ENCODE data around the gene TGFBR3.
A peak's percentile ranks its signal among the peaks of the same experiment; 100 is the strongest.
"Not testable (repeated sequence)": the region's sequence is repeated elsewhere in the genome, so short reads cannot be mapped to it uniquely, and the experiment has no call there.

The TGFBR3 gene

GRCh38 chr1:91872559-91873081 is 13.3 kb downstream of the TGFBR3 start:
- H3K27me3 Mint-ChIP-seq (ENCODE audit: low read depth): peaks cover 31% of the 10 kb centered on the region
- peaks cover 3% of the 10 kb centered on the region for H3K36me3 Mint-ChIP-seq (ENCODE audit: low read depth)
- peaks cover 46% of the 10 kb centered on the region for H3K4me1 Mint-ChIP-seq (ENCODE audit: low read depth)
- H3K4me3 Mint-ChIP-seq: peak overlapping the region; percentile 65
- H3K9me3 Mint-ChIP-seq: no peaks in the 10 kb centered on the region
- no peak overlapping the region for H3K27ac Mint-ChIP-seq

GRCh38 chr1:91872000-91872399 is 14.0 kb downstream of the TGFBR3 start:
- H3K9me3 Mint-ChIP-seq: no peaks in the 10 kb centered on the region
- peaks cover 2% of the 10 kb centered on the region for H3K36me3 Mint-ChIP-seq (ENCODE audit: low read depth)
- H3K27ac Mint-ChIP-seq: no peak overlapping the region
- peaks cover 40% of the 10 kb centered on the region for H3K4me1 Mint-ChIP-seq (ENCODE audit: low read depth)
- no peak overlapping the region for H3K4me3 Mint-ChIP-seq
- peaks cover 28% of the 10 kb centered on the region for H3K27me3 Mint-ChIP-seq (ENCODE audit: low read depth)

- H3K27me3 Mint-ChIP-seq (ENCODE audit: low read depth): peaks cover 27% of the 10 kb centered on the region
- peaks cover 28% of the 10 kb centered on the region for H3K4me1 Mint-ChIP-seq (ENCODE audit: low read depth)
- H3K27ac Mint-ChIP-seq: no peak overlapping the region
- H3K4me3 Mint-ChIP-seq: no peak overlapping the region
- H3K36me3 Mint-ChIP-seq (ENCODE audit: low read depth): peaks cover 2% of the 10 kb centered on the region
- no peaks in the 10 kb centered on the region for H3K9me3 Mint-ChIP-seq
These were observed 15.6 kb downstream of the TGFBR3 start for GRCh38 chr1:91870322-91870721.

GRCh38 chr1:91866425-91866824 is 19.5 kb downstream of the TGFBR3 start:
- Mint-ChIP-seq H3K9me3 (no peaks in the 10 kb centered on the region), H3K4me1 (ENCODE audit: low read depth) (peaks cover 14% of the 10 kb centered on the region), H3K4me3 (no peak overlapping the region), H3K36me3 (ENCODE audit: low read depth) (no peaks in the 10 kb centered on the region), H3K27me3 (ENCODE audit: low read depth) (peaks cover 19% of the 10 kb centered on the region), H3K27ac (no peak overlapping the region)

GRCh38 chr1:91864017-91864700 is 21.8 kb downstream of the TGFBR3 start:
- H3K4me1 Mint-ChIP-seq (ENCODE audit: low read depth): peaks cover 4% of the 10 kb centered on the region
- H3K36me3 Mint-ChIP-seq (ENCODE audit: low read depth): peaks cover 5% of the 10 kb centered on the region
- H3K27me3 Mint-ChIP-seq (ENCODE audit: low read depth): peaks cover 14% of the 10 kb centered on the region
- H3K27ac Mint-ChIP-seq: no peak overlapping the region
- no peak overlapping the region for H3K4me3 Mint-ChIP-seq
- H3K9me3 Mint-ChIP-seq: no peaks in the 10 kb centered on the region

- peaks cover 14% of the 10 kb centered on the region for H3K27me3 Mint-ChIP-seq (ENCODE audit: low read depth)
- H3K4me3 Mint-ChIP-seq: no peak overlapping the region
- peaks cover 6% of the 10 kb centered on the region for H3K36me3 Mint-ChIP-seq (ENCODE audit: low read depth)
- H3K4me1 Mint-ChIP-seq (ENCODE audit: low read depth): peaks cover 4% of the 10 kb centered on the region
- H3K9me3 Mint-ChIP-seq: no peaks in the 10 kb centered on the region
- no peak overlapping the region for H3K27ac Mint-ChIP-seq
These were observed 22.5 kb downstream of the TGFBR3 start for GRCh38 chr1:91863498-91863897.

- peaks cover 7% of the 10 kb centered on the region for H3K36me3 Mint-ChIP-seq (ENCODE audit: low read depth)
- H3K27me3 Mint-ChIP-seq (ENCODE audit: low read depth): peaks cover 10% of the 10 kb centered on the region
- no peak overlapping the region for H3K4me3 Mint-ChIP-seq
- no peak overlapping the region for H3K27ac Mint-ChIP-seq
- H3K9me3 Mint-ChIP-seq: no peaks in the 10 kb centered on the region
- peaks cover 4% of the 10 kb centered on the region for H3K4me1 Mint-ChIP-seq (ENCODE audit: low read depth)
These were observed 23.8 kb downstream of the TGFBR3 start for GRCh38 chr1:91862120-91862519.

GRCh38 chr1:91857557-91858239 is 28.3 kb downstream of the TGFBR3 start:
- Mint-ChIP-seq H3K27ac (no peak overlapping the region), H3K4me3 (no peak overlapping the region), H3K9me3 (no peaks in the 10 kb centered on the region), H3K36me3 (ENCODE audit: low read depth) (peaks cover 7% of the 10 kb centered on the region), H3K27me3 (ENCODE audit: low read depth) (no peaks in the 10 kb centered on the region), H3K4me1 (ENCODE audit: low read depth) (peaks cover 3% of the 10 kb centered on the region)

- H3K36me3 Mint-ChIP-seq (ENCODE audit: low read depth): peaks cover 7% of the 10 kb centered on the region
- H3K4me3 Mint-ChIP-seq: no peak overlapping the region
- H3K4me1 Mint-ChIP-seq (ENCODE audit: low read depth): peaks cover 3% of the 10 kb centered on the region
- H3K9me3 Mint-ChIP-seq: no peaks in the 10 kb centered on the region
- no peak overlapping the region for H3K27ac Mint-ChIP-seq
- H3K27me3 Mint-ChIP-seq (ENCODE audit: low read depth): no peaks in the 10 kb centered on the region
These were observed 29.0 kb downstream of the TGFBR3 start for GRCh38 chr1:91856996-91857395.

- no peaks in the 10 kb centered on the region for H3K9me3 Mint-ChIP-seq
- H3K27me3 Mint-ChIP-seq (ENCODE audit: low read depth): no peaks in the 10 kb centered on the region
- H3K36me3 Mint-ChIP-seq (ENCODE audit: low read depth): peaks cover 4% of the 10 kb centered on the region
- H3K27ac Mint-ChIP-seq: no peak overlapping the region
- peaks cover 3% of the 10 kb centered on the region for H3K4me1 Mint-ChIP-seq (ENCODE audit: low read depth)
- no peak overlapping the region for H3K4me3 Mint-ChIP-seq
These were observed 31.0 kb downstream of the TGFBR3 start for GRCh38 chr1:91854852-91855534.

GRCh38 chr1:91853397-91853796 is 32.6 kb downstream of the TGFBR3 start:
- H3K9me3 Mint-ChIP-seq: no peaks in the 10 kb centered on the region
- H3K36me3 Mint-ChIP-seq (ENCODE audit: low read depth): no peaks in the 10 kb centered on the region
- H3K4me3 Mint-ChIP-seq: no peak overlapping the region
- H3K4me1 Mint-ChIP-seq (ENCODE audit: low read depth): peaks cover 1% of the 10 kb centered on the region
- no peak overlapping the region for H3K27ac Mint-ChIP-seq
- H3K27me3 Mint-ChIP-seq (ENCODE audit: low read depth): no peaks in the 10 kb centered on the region

- H3K36me3 Mint-ChIP-seq (ENCODE audit: low read depth); H3K27me3 Mint-ChIP-seq (ENCODE audit: low read depth); H3K9me3 Mint-ChIP-seq; H3K4me1 Mint-ChIP-seq (ENCODE audit: low read depth); H3K27ac Mint-ChIP-seq; H3K4me3 Mint-ChIP-seq: not testable (repeated sequence)
These were observed 33.9 kb downstream of the TGFBR3 start for GRCh38 chr1:91852011-91852410.

- H3K4me1 Mint-ChIP-seq (ENCODE audit: low read depth): peaks cover 2% of the 10 kb centered on the region
- H3K9me3 Mint-ChIP-seq: no peaks in the 10 kb centered on the region
- no peak overlapping the region for H3K4me3 Mint-ChIP-seq
- H3K27ac Mint-ChIP-seq: no peak overlapping the region
- H3K27me3 Mint-ChIP-seq (ENCODE audit: low read depth): no peaks in the 10 kb centered on the region
- no peaks in the 10 kb centered on the region for H3K36me3 Mint-ChIP-seq (ENCODE audit: low read depth)
These were observed 34.6 kb downstream of the TGFBR3 start for GRCh38 chr1:91851130-91852010.

GRCh38 chr1:91850708-91851107 is 35.2 kb downstream of the TGFBR3 start:
- Mint-ChIP-seq H3K9me3 (no peaks in the 10 kb centered on the region), H3K27ac (no peak overlapping the region), H3K4me3 (no peak overlapping the region), H3K36me3 (ENCODE audit: low read depth) (no peaks in the 10 kb centered on the region), H3K27me3 (ENCODE audit: low read depth) (no peaks in the 10 kb centered on the region), H3K4me1 (ENCODE audit: low read depth) (peaks cover 2% of the 10 kb centered on the region)

All from T-helper 1 cell treated with Interleukin-12 subunit alpha and Interleukin-12 subunit beta and Interleukin-4 antibody, amounts not matched to agents 30 μg/mL and 1 μg/mL, for 36 hours (primary cell).